IMR-90 (cell line): ENCODE measurements around the gene APMAP. TPM values are rescaled to one million over a fixed set of nuclear protein-coding genes. Genes with fewer than 3 reads are reported as not detected.

Experiments
- ATAC-seq: fragments of 200-7000 bp; cut with Tn5 transposase; 2 replicates; pipeline ENCODE4 v1.9.1; 2020; ENCODE audit warnings: low read depth, mild to moderate bottlenecking, moderate library complexity
- BruUV-seq: library from RNA; stranded (reverse); fragments of 400-500 nt; replicated peaks from 2 replicates; lab custom pipeline; 2021; lab: Mats Ljungman, UMichigan
- CTCF ChIA-PET: fragments of 300-600 bp; formaldehyde crosslinking; extraction: SDS; loops from one replicate; lab custom pipeline; 2021; ENCODE audit warnings: antibody characterized with exemption; lab: Yijun Ruan, JAX
- POLR2A ChIA-PET: fragments of 300-600 bp; sonication (Branson Sonifier 250); formaldehyde crosslinking; loops from one replicate; lab custom pipeline; 2022; ENCODE audit warnings: antibody characterized with exemption; ENCODE audit not compliant: unreplicated experiment; lab: Charles Lee
- DNase-seq: peaks from one replicate; pipeline ENCODE4 v3.0.0; 2013
- H2AFZ ChIP-seq: replicated peaks from 2 replicates; pipeline ENCODE3; 2013; ENCODE audit warnings: low read length, mild to moderate bottlenecking; ENCODE audit not compliant: poor library complexity
- H2AK5ac ChIP-seq: 2 replicates; pipeline ENCODE4 v1.6.1; 2013; ENCODE audit warnings: low read depth, low read length, inconsistent platforms
- H2AK9ac ChIP-seq: replicated peaks from 2 replicates; pipeline ENCODE3; 2013; ENCODE audit warnings: mild to moderate bottlenecking, low read depth, low read length, moderate library complexity; ENCODE audit not compliant: poor library complexity
- H2BK120ac ChIP-seq: 2 replicates; pipeline ENCODE4 v1.6.1; 2013; ENCODE audit warnings: low read depth, low read length, inconsistent platforms
- H2BK15ac ChIP-seq: 3 replicates; pipeline ENCODE4 v1.6.1; 2013; ENCODE audit warnings: low read depth, low read length, inconsistent platforms
- H2BK20ac ChIP-seq: 2 replicates; pipeline ENCODE4 v1.6.1; 2013; ENCODE audit warnings: low read depth, mild to moderate bottlenecking, inconsistent platforms, low read length, moderate library complexity
- H2BK5ac ChIP-seq: 2 replicates; pipeline ENCODE4 v1.6.1; 2013; ENCODE audit warnings: mild to moderate bottlenecking, low read depth, low read length, inconsistent platforms; ENCODE audit not compliant: poor library complexity, severe bottlenecking
- H3K14ac ChIP-seq: replicated peaks from 2 replicates; pipeline ENCODE4 v1.6.1; 2013; ENCODE audit warnings: low read depth, low read length, inconsistent platforms
- H3K18ac ChIP-seq: 2 replicates; pipeline ENCODE4 v1.6.1; 2013; ENCODE audit warnings: low read depth, low read length, control low read depth
- H3K23ac ChIP-seq: 2 replicates; pipeline ENCODE4 v1.6.1; 2013; ENCODE audit warnings: low read depth, low read length, inconsistent platforms
- H3K27ac ChIP-seq: 2 replicates; pipeline ENCODE4 v1.5.1; 2013; ENCODE audit warnings: mild to moderate bottlenecking, control low read depth, low read length; ENCODE audit not compliant: insufficient read depth
- H3K27me3 ChIP-seq: 2 replicates; pipeline ENCODE4 v1.6.1; 2013; ENCODE audit warnings: low read length; ENCODE audit not compliant: control insufficient read depth, insufficient read depth
- H3K36me3 ChIP-seq: 2 replicates; pipeline ENCODE4 v1.6.1; 2013; ENCODE audit warnings: low read length, mixed read lengths; ENCODE audit not compliant: control insufficient read depth, insufficient read depth
- H3K4ac ChIP-seq: 2 replicates; pipeline ENCODE4 v1.6.1; 2013; ENCODE audit warnings: low read depth, low read length, inconsistent platforms
- H3K4me1 ChIP-seq: 2 replicates; pipeline ENCODE4 v1.6.1; 2013; ENCODE audit warnings: low read length, mixed read lengths; ENCODE audit not compliant: control insufficient read depth, insufficient read depth
- H3K4me2 ChIP-seq: 2 replicates; pipeline ENCODE4 v1.6.1; 2013; ENCODE audit warnings: low read depth, mild to moderate bottlenecking, control low read depth, low read length, moderate library complexity
- H3K4me3 ChIP-seq: 2 replicates; pipeline ENCODE4 v1.5.1; 2013; ENCODE audit warnings: low read depth, mild to moderate bottlenecking, control low read depth, low read length, moderate library complexity; ENCODE audit not compliant: insufficient read depth
- H3K56ac ChIP-seq: 2 replicates; pipeline ENCODE4 v1.6.1; 2013; ENCODE audit warnings: low read length, inconsistent platforms; ENCODE audit not compliant: insufficient read depth; ENCODE audit errors: extremely low read depth
- H3K79me1 ChIP-seq, 2 experiments: 2 replicates each; pipeline ENCODE4 v1.6.1; 2013; ENCODE audit warnings: low read length in 2 of 2, inconsistent platforms in 1 of 2, low read depth in 1 of 2
- H3K9ac ChIP-seq: 2 replicates; pipeline ENCODE4 v1.6.1; 2013; ENCODE audit warnings: low read depth, low read length, control low read depth
- H3K9me1 ChIP-seq: 2 replicates; pipeline ENCODE4 v1.6.1; 2013; ENCODE audit warnings: low read length, inconsistent platforms; ENCODE audit not compliant: insufficient read depth
- H3K9me3 ChIP-seq: 2 replicates; pipeline ENCODE4 v1.6.1; 2013; ENCODE audit warnings: low read length; ENCODE audit not compliant: control insufficient read depth, insufficient read depth
- H4K20me1 ChIP-seq: 2 replicates; pipeline ENCODE4 v1.6.1; 2013; ENCODE audit warnings: low read length, inconsistent platforms; ENCODE audit not compliant: insufficient read depth
- H4K5ac ChIP-seq: 2 replicates; pipeline ENCODE4 v1.6.1; 2013; ENCODE audit warnings: mild to moderate bottlenecking, low read depth, low read length, control low read depth
- H4K8ac ChIP-seq, 2 experiments: 2 replicates each; pipeline ENCODE4 v1.6.1; 2013; ENCODE audit warnings: low read depth in 2 of 2, low read length in 2 of 2, control low read depth in 1 of 2, inconsistent platforms in 1 of 2
- H4K91ac ChIP-seq: 2 replicates; pipeline ENCODE4 v1.6.1; 2013; ENCODE audit warnings: low read depth, low read length, inconsistent platforms; ENCODE audit not compliant: insufficient read depth
- CEBPB ChIP-seq: IDR thresholded peaks from 2 replicates; pipeline ENCODE4 v1.6.1; 2012; ENCODE audit warnings: low read depth, low read length, improper control_type of control experiment
- CHD1 ChIP-seq: IDR thresholded peaks from 2 replicates; pipeline ENCODE4 v1.6.1; 2012; ENCODE audit warnings: low read depth, low read length, improper control_type of control experiment
- FOS ChIP-seq: fragments of 150-350 bp; IDR thresholded peaks from 2 replicates; pipeline ENCODE4 v1.6.1; 2016; ENCODE audit warnings: low read depth, low read length
- MXI1 ChIP-seq: IDR thresholded peaks from 2 replicates; pipeline ENCODE4 v1.6.1; 2012; ENCODE audit warnings: low read depth, mild to moderate bottlenecking, low read length, moderate library complexity, borderline replicate concordance
- POLR2A ChIP-seq: IDR thresholded peaks from 2 replicates; pipeline ENCODE4 v1.6.1; 2012; ENCODE audit warnings: mild to moderate bottlenecking, low read depth, low read length
- RAD21 ChIP-seq: IDR thresholded peaks from 2 replicates; pipeline ENCODE4 v1.6.1; 2012; ENCODE audit warnings: low read length, improper control_type of control experiment
- RCOR1 ChIP-seq: IDR thresholded peaks from 2 replicates; pipeline ENCODE4 v1.6.1; 2012; ENCODE audit warnings: mild to moderate bottlenecking, low read length, improper control_type of control experiment; ENCODE audit not compliant: insufficient replicate concordance
- SMC3 ChIP-seq: fragments of 150-350 bp; IDR thresholded peaks from 2 replicates; pipeline ENCODE4 v1.6.1; 2016; ENCODE audit warnings: low read depth, mild to moderate bottlenecking, antibody characterized with exemption, low read length, moderate library complexity
- USF2 ChIP-seq: fragments of 150-350 bp; IDR thresholded peaks from 2 replicates; pipeline ENCODE4 v1.6.1; 2017; ENCODE audit warnings: mild to moderate bottlenecking, antibody characterized with exemption, low read length, low read depth
- WGBS, 2 experiments: methylation state at CpG; one replicate each; pipeline versions ENCODE4 v1.1.5 to v1.1.7; 2013; ENCODE audit warnings: missing lambda C conversion rate in 2 of 2; ENCODE audit not compliant: insufficient read length in 1 of 2; ENCODE audit errors: extremely low coverage in 2 of 2; 5-methylcytosine and 5-hydroxymethylcytosine counted together
- dilution Hi-C: fragments of 300-500 bp; cut with HindIII; formaldehyde crosslinking; loops from one replicate; pipeline ENCODE4 v1.14.3; 2018; ENCODE audit warnings: low sequenced_read_pairs; ENCODE audit not compliant: unreplicated experiment
- in situ Hi-C: fragments of 300-500 bp; cut with MboI; formaldehyde crosslinking; loops from 3 replicates; pipeline ENCODE4 v1.14.3; 2019; ENCODE audit warnings: low sequenced_read_pairs, inconsistent platforms, mixed read lengths
- intact Hi-C: fragments of 100-400 bp; cut with micrococcal nuclease; formaldehyde crosslinking; loops from 2 replicates; pipeline ENCODE4 v1.10.0; 2022
- polyA plus RNA-seq, 3 experiments: library from polyadenylated mRNA; depleted of rRNA; stranded (reverse); fragments of >200 nt; gene quantifications; 2 replicates each; pipeline ENCODE4 v1.2.3, GENCODE V29; 2012; ENCODE audit warnings: low replicate concordance in 1 of 3
- total RNA-seq: library from RNA; depleted of rRNA; stranded (reverse); fragments of >200 nt; gene quantifications from 2 replicates; pipeline ENCODE4 v1.2.3, GENCODE V29; 2012
- TF ChIP-seq, protein P1 (sequence below): conservative IDR thresholded peaks from 2 replicates; pipeline ENCODE4 v1.5.1; 2012; ENCODE audit warnings: mild to moderate bottlenecking, low read depth, low read length, improper control_type of control experiment
- TF ChIP-seq, protein P2 (sequence below): fragments of 150-350 bp; IDR thresholded peaks from 2 replicates; pipeline ENCODE4 v1.6.1; 2016; ENCODE audit warnings: low read depth, mild to moderate bottlenecking, low read length, moderate library complexity, borderline replicate concordance

Gene APMAP
- total and polyA plus RNA-seq, 2 of the 4 experiments (the other 2 are of a cell fraction): 67.2 to 88.8 TPM

DNA sequence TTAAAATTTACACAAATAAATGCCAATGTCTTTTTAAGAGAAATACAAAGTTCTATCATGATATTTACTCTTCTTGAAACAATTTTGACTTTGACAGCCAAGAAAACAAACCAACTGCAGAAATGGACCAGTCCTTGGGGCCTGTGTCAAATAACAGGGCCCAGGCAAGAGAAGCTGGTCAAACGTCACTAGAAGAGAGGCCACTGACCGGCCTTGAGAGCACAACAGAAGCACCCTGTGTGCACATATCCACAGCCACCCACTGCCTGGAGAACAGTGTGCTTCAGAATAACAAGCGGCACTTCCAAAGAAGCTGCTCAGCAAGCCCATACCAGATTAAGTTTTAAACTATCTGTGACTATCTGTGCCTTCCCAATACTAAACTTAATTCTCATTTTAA is 14.8 kb downstream of the APMAP start:
- no peak overlapping the region for H3K9ac ChIP-seq
- H3K4me1 ChIP-seq: no peaks in the 10 kb centered on the region
- peaks cover 7% of the 10 kb centered on the region; the same call in 1 of the 2 replicates for H3K9me3 ChIP-seq
- dilution Hi-C loops: no loop called here
- no peak overlapping the region for H3K14ac ChIP-seq
- DNase-seq (no peak), ATAC-seq (no peak)
- H3K9me1 ChIP-seq: no peaks in the 10 kb centered on the region
- 100% methylated on average over 1 of the region's 3 CpGs; no CpG with 5 or more reads in 1 of the 2 experiments for WGBS, 2 experiments
- no peaks in the 10 kb centered on the region; the same call in 1 of the 2 replicates for H4K20me1 ChIP-seq
- no peak overlapping the region for H4K91ac ChIP-seq
- no TSS peak for BruUV-seq
- TF ChIP-seq FOS (no peak), SMC3 (no peak), MXI1 (no peak), POLR2A (no peak), USF2 (no peak), RCOR1 (no peak), RAD21 (no peak), CHD1 (no peak), CEBPB (no peak)
- TF ChIP-seq, protein P1, sequence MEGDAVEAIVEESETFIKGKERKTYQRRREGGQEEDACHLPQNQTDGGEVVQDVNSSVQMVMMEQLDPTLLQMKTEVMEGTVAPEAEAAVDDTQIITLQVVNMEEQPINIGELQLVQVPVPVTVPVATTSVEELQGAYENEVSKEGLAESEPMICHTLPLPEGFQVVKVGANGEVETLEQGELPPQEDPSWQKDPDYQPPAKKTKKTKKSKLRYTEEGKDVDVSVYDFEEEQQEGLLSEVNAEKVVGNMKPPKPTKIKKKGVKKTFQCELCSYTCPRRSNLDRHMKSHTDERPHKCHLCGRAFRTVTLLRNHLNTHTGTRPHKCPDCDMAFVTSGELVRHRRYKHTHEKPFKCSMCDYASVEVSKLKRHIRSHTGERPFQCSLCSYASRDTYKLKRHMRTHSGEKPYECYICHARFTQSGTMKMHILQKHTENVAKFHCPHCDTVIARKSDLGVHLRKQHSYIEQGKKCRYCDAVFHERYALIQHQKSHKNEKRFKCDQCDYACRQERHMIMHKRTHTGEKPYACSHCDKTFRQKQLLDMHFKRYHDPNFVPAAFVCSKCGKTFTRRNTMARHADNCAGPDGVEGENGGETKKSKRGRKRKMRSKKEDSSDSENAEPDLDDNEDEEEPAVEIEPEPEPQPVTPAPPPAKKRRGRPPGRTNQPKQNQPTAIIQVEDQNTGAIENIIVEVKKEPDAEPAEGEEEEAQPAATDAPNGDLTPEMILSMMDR: no peak
- TF ChIP-seq, protein P2, sequence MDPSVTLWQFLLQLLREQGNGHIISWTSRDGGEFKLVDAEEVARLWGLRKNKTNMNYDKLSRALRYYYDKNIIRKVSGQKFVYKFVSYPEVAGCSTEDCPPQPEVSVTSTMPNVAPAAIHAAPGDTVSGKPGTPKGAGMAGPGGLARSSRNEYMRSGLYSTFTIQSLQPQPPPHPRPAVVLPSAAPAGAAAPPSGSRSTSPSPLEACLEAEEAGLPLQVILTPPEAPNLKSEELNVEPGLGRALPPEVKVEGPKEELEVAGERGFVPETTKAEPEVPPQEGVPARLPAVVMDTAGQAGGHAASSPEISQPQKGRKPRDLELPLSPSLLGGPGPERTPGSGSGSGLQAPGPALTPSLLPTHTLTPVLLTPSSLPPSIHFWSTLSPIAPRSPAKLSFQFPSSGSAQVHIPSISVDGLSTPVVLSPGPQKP: no peak
- H3K4me3 ChIP-seq: no peak overlapping the region
- H2BK15ac ChIP-seq: no peak overlapping the region
- no peak overlapping the region for H2AK5ac ChIP-seq
- no peak overlapping the region for H2AFZ ChIP-seq
- no peak overlapping the region for H4K5ac ChIP-seq
- H3K23ac ChIP-seq: no peak overlapping the region
- H3K27ac ChIP-seq: no peak overlapping the region
- ChIA-PET POLR2A (no interaction called here), CTCF (no interaction called here)
- in situ Hi-C loops: loop anchor here (25.0 kb wide), 3 partner anchors 610 to 885 kb away; partner anchors contain the start of genes NINL and ZNF337
- no peak overlapping the region for H4K8ac ChIP-seq
- H3K79me1 ChIP-seq: peaks cover 14 to 20% of the 10 kb centered on the region in 2 experiments; a peak in 3 of 4 replicates
- intact Hi-C loops: no loop called here
- no peak overlapping the region for H3K56ac ChIP-seq
- no peak overlapping the region for H2BK120ac ChIP-seq
- no peak overlapping the region for H3K18ac ChIP-seq
- H3K36me3 ChIP-seq: peaks cover 16% of the 10 kb centered on the region
- no peak overlapping the region for H3K4ac ChIP-seq
- H2AK9ac ChIP-seq: no peak overlapping the region
- no peak overlapping the region for H3K4me2 ChIP-seq
- no peaks in the 10 kb centered on the region for H3K27me3 ChIP-seq
- H2BK5ac ChIP-seq: no peak overlapping the region
- H2BK20ac ChIP-seq: no peak overlapping the region
